GM18507 (cell line): ENCODE measurements around the gene RDX.
"Not testable (repeated sequence)": the region's sequence is repeated elsewhere in the genome, so short reads cannot be mapped to it uniquely, and the experiment has no call there.

Source experiments
- DNase-seq: peaks from one replicate; pipeline ENCODE4 v3.0.0; 2011; ENCODE audit warnings: low read depth; ENCODE audit not compliant: insufficient read length; ENCODE audit errors: extremely low spot score
- FAIRE-seq: peaks from 2 replicates; lab custom pipeline; 2011; peaks lifted over from hg19 to GRCh38; lab: Jason Lieb, UNC

RDX gene

GRCh38 chr11:110308071-110308470 is 11.7 kb upstream of the RDX start:
- DNase-seq (no peak), FAIRE-seq (no peak)

GRCh38 chr11:110306019-110306388 is 9.6 kb upstream of the RDX start:
- FAIRE-seq, DNase-seq: not testable (repeated sequence)

GRCh38 chr11:110305169-110306018 is 9.0 kb upstream of the RDX start:
- DNase-seq (no peak), FAIRE-seq (no peak)

GRCh38 chr11:110303414-110303826 is 7.0 kb upstream of the RDX start:
- FAIRE-seq, result no peak
- DNase-seq, result no peak

- FAIRE-seq, result no peak
Observed at GRCh38 chr11:110301577-110301976, 5.2 kb upstream of the RDX start.

GRCh38 chr11:110301032-110301431 is 4.6 kb upstream of the RDX start:
- FAIRE-seq, result no peak
- no peak for DNase-seq

More at GRCh38 chr11:110301577-110301976, 5.2 kb upstream of the RDX start:
- DNase-seq, result no peak

GRCh38 chr11:110299006-110299785 is 2.8 kb upstream of the RDX start:
- no peak for FAIRE-seq

GRCh38 chr11:110298301-110298765 is 1.9 kb upstream of the RDX start:
- no peak for FAIRE-seq
- no peak for DNase-seq

More at GRCh38 chr11:110299006-110299785, 2.8 kb upstream of the RDX start:
- no peak for DNase-seq

- DNase-seq (no peak), FAIRE-seq (no peak)
Observed at GRCh38 chr11:110297726-110298300, 1.4 kb upstream of the RDX start.

GRCh38 chr11:110297076-110297725 is 787 bp upstream of the RDX start:
- DNase-seq (no peak), FAIRE-seq (no peak)

- DNase-seq, result peak; percentile 53
- FAIRE-seq, result peak; percentile 78
Observed at GRCh38 chr11:110295531-110296225, 736 bp downstream of the RDX start.

- no peak for DNase-seq
- FAIRE-seq, result no peak
Observed at GRCh38 chr11:110295086-110295485, 1.3 kb downstream of the RDX start.

- DNase-seq, result no peak
- no peak for FAIRE-seq
Observed at GRCh38 chr11:110294509-110294908, 1.9 kb downstream of the RDX start.

GRCh38 chr11:110293389-110293788 is 3.0 kb downstream of the RDX start:
- peak; percentile 18 for FAIRE-seq
- no peak for DNase-seq

- not testable (repeated sequence) for FAIRE-seq, DNase-seq
Observed at GRCh38 chr11:110292146-110292545, 4.3 kb downstream of the RDX start.

- DNase-seq (no peak), FAIRE-seq (no peak)
Observed at GRCh38 chr11:110290591-110291334, 5.7 kb downstream of the RDX start.

- DNase-seq (no peak), FAIRE-seq (no peak)
Observed at GRCh38 chr11:110289472-110289871, 6.9 kb downstream of the RDX start.

GRCh38 chr11:110287537-110287936 is 8.9 kb downstream of the RDX start:
- FAIRE-seq (peak; percentile 59), DNase-seq (no peak)
